Measurements from ENCODE around the gene SMYD5.
"Not testable (repeated sequence)": the region's sequence is repeated elsewhere in the genome, so short reads cannot be mapped to it uniquely, and the experiment has no call there.

Gene SMYD5

GRCh38 chr2:73214120-73215035, at the start of gene SMYD5:
TSS of gene SMYD5 (plus strand) at chr2:73214245. CDS start at chr2:73214267, 22 bp downstream.
- TF ChIP-seq CTCF (IDR thresholded peaks at IDR 0.05; ENCODE audit: control insufficient read depth, extremely low read depth, insufficient read depth): no peak
- DNase-seq (ENCODE audit: low read depth): peak; percentile 17
- H3K4me3 ChIP-seq (ENCODE audit: low read depth, low read length): peak within 1 kb of the TSS; percentile 64

GRCh38 chr2:73165978-73166377, 48.1 kb upstream of the SMYD5 start:
- DNase-seq (ENCODE audit: low read depth); H3K4me3 ChIP-seq (ENCODE audit: low read depth, low read length): not testable (repeated sequence)

GRCh38 chr2:73166813-73167212, 47.2 kb upstream of the SMYD5 start:
- DNase-seq (ENCODE audit: low read depth): not testable (repeated sequence)

GRCh38 chr2:73168348-73168747, 45.7 kb upstream of the SMYD5 start:
- H3K4me3 ChIP-seq (ENCODE audit: low read depth, low read length); DNase-seq (ENCODE audit: low read depth): not testable (repeated sequence)

More at GRCh38 chr2:73166813-73167212, 47.2 kb upstream of the SMYD5 start:
- H3K4me3 ChIP-seq (ENCODE audit: low read depth, low read length): not testable (repeated sequence)

GRCh38 chr2:73170341-73170740, 43.7 kb upstream of the SMYD5 start:
- DNase-seq (ENCODE audit: low read depth); H3K4me3 ChIP-seq (ENCODE audit: low read depth, low read length): not testable (repeated sequence)

GRCh38 chr2:73172963-73173362, 41.1 kb upstream of the SMYD5 start:
- TF ChIP-seq CTCF (IDR thresholded peaks at IDR 0.05; ENCODE audit: control insufficient read depth, extremely low read depth, insufficient read depth): no peak
- H3K4me3 ChIP-seq (ENCODE audit: low read depth, low read length): no peak overlapping the region
- no peak for DNase-seq (ENCODE audit: low read depth)

GRCh38 chr2:73173781-73174180, 40.3 kb upstream of the SMYD5 start:
- DNase-seq (ENCODE audit: low read depth): no peak
- TF ChIP-seq CTCF (IDR thresholded peaks at IDR 0.05; ENCODE audit: control insufficient read depth, extremely low read depth, insufficient read depth): no peak
- no peak overlapping the region for H3K4me3 ChIP-seq (ENCODE audit: low read depth, low read length)

GRCh38 chr2:73174244-73174643, 39.8 kb upstream of the SMYD5 start:
- H3K4me3 ChIP-seq (ENCODE audit: low read depth, low read length): no peak overlapping the region
- no peak for TF ChIP-seq CTCF (IDR thresholded peaks at IDR 0.05; ENCODE audit: control insufficient read depth, extremely low read depth, insufficient read depth)

GRCh38 chr2:73174941-73175662, 38.9 kb upstream of the SMYD5 start:
- no peak for DNase-seq (ENCODE audit: low read depth)
- no peak overlapping the region for H3K4me3 ChIP-seq (ENCODE audit: low read depth, low read length)
- TF ChIP-seq CTCF (IDR thresholded peaks at IDR 0.05; ENCODE audit: control insufficient read depth, extremely low read depth, insufficient read depth): no peak

More at GRCh38 chr2:73174244-73174643, 39.8 kb upstream of the SMYD5 start:
- DNase-seq (ENCODE audit: low read depth): no peak
